Fibroblast of the aortic adventitia (primary cell): ENCODE data around the gene PPP2R2C. TPM values are rescaled to one million over a fixed set of nuclear protein-coding genes. Genes with fewer than 3 reads are reported as not detected.

Source experiments
- DNase-seq: peaks from one replicate; pipeline ENCODE4 v3.0.0-alpha.2; 2010; ENCODE audit warnings: low read depth
- H3K4me3 ChIP-seq: 2 replicates; pipeline ENCODE4 v1.5.1; 2011; ENCODE audit warnings: low read depth, mild to moderate bottlenecking, control low read depth, low read length, moderate library complexity
- total RNA-seq: library from RNA; depleted of rRNA; stranded (reverse); fragments of >200 nt; gene quantifications from 2 replicates; pipeline ENCODE4 v1.2.3, GENCODE V29; 2012; ENCODE audit warnings: low replicate concordance
- TF ChIP-seq, protein P1 (sequence below): IDR thresholded peaks from 2 replicates; pipeline ENCODE4 v1.5.1; 2011; ENCODE audit warnings: mild to moderate bottlenecking, low read length, control low read depth, inconsistent platforms; ENCODE audit not compliant: insufficient read depth

PPP2R2C gene
- total RNA-seq, 1 donor = not detected

- DNase-seq = no peak
- TF ChIP-seq, protein P1, sequence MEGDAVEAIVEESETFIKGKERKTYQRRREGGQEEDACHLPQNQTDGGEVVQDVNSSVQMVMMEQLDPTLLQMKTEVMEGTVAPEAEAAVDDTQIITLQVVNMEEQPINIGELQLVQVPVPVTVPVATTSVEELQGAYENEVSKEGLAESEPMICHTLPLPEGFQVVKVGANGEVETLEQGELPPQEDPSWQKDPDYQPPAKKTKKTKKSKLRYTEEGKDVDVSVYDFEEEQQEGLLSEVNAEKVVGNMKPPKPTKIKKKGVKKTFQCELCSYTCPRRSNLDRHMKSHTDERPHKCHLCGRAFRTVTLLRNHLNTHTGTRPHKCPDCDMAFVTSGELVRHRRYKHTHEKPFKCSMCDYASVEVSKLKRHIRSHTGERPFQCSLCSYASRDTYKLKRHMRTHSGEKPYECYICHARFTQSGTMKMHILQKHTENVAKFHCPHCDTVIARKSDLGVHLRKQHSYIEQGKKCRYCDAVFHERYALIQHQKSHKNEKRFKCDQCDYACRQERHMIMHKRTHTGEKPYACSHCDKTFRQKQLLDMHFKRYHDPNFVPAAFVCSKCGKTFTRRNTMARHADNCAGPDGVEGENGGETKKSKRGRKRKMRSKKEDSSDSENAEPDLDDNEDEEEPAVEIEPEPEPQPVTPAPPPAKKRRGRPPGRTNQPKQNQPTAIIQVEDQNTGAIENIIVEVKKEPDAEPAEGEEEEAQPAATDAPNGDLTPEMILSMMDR = no peak
Observed at GRCh38 chr4:6275351-6275750, 197.1 kb downstream of the PPP2R2C start.

GRCh38 chr4:6273661-6273990 lies 198.8 kb downstream of the PPP2R2C start:
- TF ChIP-seq, protein P1 = no peak
- H3K4me3 ChIP-seq = no peak overlapping the region
- no peak for DNase-seq

More at GRCh38 chr4:6275351-6275750, 197.1 kb downstream of the PPP2R2C start:
- H3K4me3 ChIP-seq = no peak overlapping the region

DNA sequence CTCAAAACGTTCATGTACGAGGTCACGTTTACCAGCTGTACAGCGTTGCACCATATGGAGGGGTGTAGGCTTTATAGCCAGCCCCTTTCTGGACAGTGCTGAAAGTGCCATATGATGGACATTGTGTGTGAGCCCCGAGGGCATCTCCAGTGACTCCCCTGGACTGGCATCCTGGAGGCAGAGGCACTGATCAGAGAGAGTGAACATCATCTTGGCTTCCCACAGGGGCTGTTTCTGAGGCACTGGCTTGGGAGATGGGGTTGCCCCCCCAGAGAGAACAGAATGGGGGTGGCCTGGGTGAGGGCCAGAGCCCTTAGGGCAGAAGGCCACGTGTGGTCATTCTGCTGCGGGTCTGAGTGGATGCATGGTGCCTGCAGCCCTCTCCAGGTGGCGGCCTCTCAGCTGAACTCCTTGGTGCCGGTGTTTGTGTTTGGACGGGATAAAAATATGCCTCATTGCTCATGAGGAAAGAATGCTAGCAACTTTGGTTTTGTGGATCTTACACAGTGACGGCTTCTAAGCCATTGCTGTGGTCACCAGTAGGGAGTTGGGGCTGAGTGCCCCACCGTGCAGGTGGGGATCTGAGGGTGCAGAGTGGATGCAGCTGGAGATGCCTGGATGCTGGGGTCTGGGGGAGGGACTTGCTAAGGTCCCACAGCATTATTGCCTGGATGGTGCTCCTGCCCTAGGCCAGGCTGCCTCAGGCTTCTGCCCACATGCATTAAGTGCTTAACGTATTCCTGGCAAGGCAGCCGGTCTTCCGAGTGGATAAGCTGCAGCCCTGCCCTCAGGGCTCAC lies 199.4 kb downstream of the PPP2R2C start:
- peak; percentile 70 for DNase-seq
- H3K4me3 ChIP-seq = no peak overlapping the region
- TF ChIP-seq, protein P1 = no peak

- H3K4me3 ChIP-seq = no peak overlapping the region
- TF ChIP-seq, protein P1 = no peak
- no peak for DNase-seq
Observed at GRCh38 chr4:6271701-6272465, 200.5 kb downstream of the PPP2R2C start.

- no peak overlapping the region for H3K4me3 ChIP-seq
- TF ChIP-seq, protein P1 = no peak
Observed at GRCh38 chr4:6271206-6271605, 201.2 kb downstream of the PPP2R2C start.

GRCh38 chr4:6270636-6271121 lies 201.7 kb downstream of the PPP2R2C start:
- TF ChIP-seq, protein P1 = no peak
- DNase-seq = peak; percentile 16
- H3K4me3 ChIP-seq = peak overlapping the region; percentile 94

More at GRCh38 chr4:6271206-6271605, 201.2 kb downstream of the PPP2R2C start:
- no peak for DNase-seq

Other genes with a start within 250 kb of the PPP2R2C start
- gene WFS1, start 202.8 kb downstream of the PPP2R2C start, total RNA-seq = 9.7 and 14.3 TPM in 2 replicates
- 17.3 and 25.9 TPM in 2 replicates for gene MAN2B2, start 102.6 kb upstream of the PPP2R2C start, total RNA-seq
- 142 and 482 TPM in 2 replicates for gene MRFAP1, start 168.1 kb upstream of the PPP2R2C start, total RNA-seq
- gene S100P, start 221.3 kb upstream of the PPP2R2C start, total RNA-seq = not detected in 2 replicates
- 48.8 and 342 TPM in 2 replicates for gene MRFAP1L1, start 237.3 kb upstream of the PPP2R2C start, total RNA-seq
- gene BLOC1S4, start 243.6 kb upstream of the PPP2R2C start, total RNA-seq = 5.4 and 7.0 TPM in 2 replicates